Metanephros (tissue), 1 donor: ENCODE measurements around the gene DAAM1. TPM values are rescaled to one million over a fixed set of nuclear protein-coding genes. Genes with fewer than 3 reads are reported as not detected.

Experiments
- total RNA-seq: library from RNA; depleted of rRNA; stranded (reverse); fragments of >200 nt; gene quantifications from one replicate; pipeline ENCODE4 v1.2.3, GENCODE V29; 2014

DAAM1 gene
- total RNA-seq: 73.2 TPM

DNA sequence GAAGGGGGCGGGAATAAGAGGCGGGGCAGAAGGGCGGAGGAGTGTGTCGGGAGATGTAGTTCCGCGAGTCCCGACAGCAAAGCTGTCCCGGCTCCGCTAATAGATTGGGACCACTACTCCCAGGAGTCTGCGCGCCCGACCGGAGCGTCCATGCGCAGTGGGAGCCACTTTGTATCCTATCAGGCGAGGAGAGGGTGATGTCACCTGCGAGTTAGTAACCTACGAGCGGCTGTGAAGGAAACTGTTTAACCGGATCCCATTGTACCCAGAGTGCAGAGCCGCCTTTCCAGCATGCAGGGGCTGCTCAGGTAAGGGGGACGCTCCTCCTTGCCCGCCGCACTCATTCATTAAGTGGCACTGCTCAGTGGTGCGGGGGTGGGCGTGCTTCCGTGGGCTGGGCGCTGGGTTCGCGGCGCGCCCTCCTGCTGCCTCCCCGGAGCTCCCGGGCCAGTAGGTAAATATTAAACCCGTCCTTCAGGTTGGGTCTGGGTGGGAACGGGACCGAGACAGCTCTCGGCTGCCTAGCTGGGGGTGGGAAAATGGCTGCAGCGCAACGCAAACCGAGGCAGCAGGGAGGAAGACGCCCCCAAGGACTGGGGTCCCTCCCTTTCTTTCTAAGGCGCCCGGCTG, at the start of gene DAAM1:
Gene DAAM1, plus strand, starts transcription at position 207 of the 630 bp plus-strand sequence. CDS start 74,811 bp downstream, outside the sequence.

